ENCODE data around the gene SETX.

- no peak for TF ChIP-seq KLF10 (tag by site-specific recombination; IDR thresholded peaks at IDR 0.05)
- no peak for TF ChIP-seq SP2 (tag by site-specific recombination; IDR thresholded peaks at IDR 0.05)
Measured at GRCh38 chr9:132367613-132368313, 13.0 kb upstream of the SETX start.

Measured in HEK293 (cell line).